Inflammatory macrophage (primary cell): ENCODE measurements around the gene TLN1.

Source experiments
- DNase-seq, 2 donors: peaks; one replicate each; pipeline ENCODE4 v3.0.0-alpha.2; 2020 to 2022

The TLN1 gene

DNA sequence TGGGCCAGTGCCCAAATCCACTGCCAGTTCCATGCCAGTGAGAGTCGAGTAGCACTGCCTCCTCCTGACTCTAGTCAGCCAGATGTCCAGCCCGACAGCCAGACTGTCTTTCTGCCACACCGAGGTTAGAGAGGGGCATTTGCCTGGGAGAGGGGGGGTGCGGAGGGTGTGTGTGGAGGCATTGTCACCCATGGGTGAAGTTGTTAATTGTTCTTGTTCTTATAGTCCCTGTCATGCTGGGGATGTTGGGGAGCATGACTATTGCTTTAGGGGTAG is 18.2 kb upstream of the TLN1 start:
- DNase-seq: no peak

DNA sequence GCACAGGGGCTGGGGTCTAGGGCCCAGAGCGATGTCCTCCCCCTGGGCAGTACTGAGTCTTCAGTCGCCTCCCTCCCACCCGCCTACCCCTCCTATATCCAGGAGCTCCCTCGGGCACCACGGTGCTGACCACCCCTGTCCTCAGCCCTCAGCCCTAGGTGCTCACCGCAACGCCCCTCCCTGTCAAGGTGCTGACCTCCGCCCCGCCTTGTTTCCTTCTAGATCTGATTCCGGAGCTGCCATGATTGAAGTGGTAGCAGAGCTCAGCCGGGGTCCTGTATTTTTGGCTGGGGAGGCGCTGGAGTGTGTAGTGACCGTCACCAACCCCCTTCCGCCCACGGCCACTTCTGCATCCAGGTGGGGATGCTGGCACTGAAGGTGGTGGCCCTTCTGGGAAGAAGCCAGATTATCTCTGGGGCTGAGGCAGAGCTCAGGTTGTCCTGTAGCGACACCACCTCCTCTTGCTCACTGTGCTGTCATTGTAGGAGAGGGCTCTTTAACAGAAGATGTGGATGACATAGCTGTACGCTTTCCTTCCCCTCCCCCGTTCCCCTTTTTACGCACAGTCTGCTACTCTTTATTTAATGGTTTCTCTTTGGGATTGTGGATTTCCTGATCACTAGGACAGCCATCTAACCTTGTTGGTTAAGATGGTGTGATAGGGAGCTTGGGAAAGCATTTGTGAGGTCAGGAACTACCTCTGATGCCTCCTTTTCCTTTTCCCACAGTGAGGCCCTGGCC is 17.7 kb upstream of the TLN1 start:
- peak in 1 of 2 donors; percentile 9 for DNase-seq

DNA sequence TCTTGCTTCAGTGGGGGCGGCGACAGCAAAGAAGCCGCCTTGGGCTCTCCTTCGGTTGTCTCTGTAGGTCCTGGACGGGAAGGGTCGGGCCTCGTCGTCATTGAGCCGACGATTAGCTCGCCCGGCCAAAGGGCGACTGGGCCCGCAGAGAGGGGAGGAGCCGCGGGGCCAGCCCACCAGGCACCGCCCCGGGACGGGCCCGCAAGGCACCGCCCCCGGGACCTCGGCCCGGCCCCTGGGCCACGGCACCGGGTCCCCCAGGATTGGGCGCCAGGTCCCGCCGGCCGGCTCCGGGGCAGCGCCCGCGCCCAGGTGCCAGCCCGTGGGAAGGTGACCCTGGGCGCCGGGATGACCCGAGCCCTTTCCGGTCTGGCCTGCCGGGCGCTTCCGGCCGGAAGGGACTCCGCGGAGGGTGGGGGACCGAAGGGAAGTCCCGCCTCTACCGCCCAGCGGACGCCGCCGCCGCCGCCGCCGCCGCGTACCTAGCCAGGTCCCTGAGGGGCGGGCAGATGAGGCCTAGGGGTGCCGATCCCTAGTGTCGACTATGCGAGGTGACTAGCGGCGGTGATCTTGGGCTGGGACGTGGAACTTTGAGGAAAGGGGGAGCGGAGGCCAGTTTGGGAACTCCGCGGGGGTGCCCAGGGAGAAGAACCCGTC is 17.0 kb upstream of the TLN1 start, which contains the start of the genes GBA2 and RGP1:
GBA2 (minus strand) TSS at position 371 of the 657 bp plus-strand sequence. CDS start 524 bp downstream, outside the sequence.
RGP1 (plus strand) TSS at position 430 of the 657 bp plus-strand sequence. CDS start 469 bp downstream, outside the sequence.
- DNase-seq: peak; percentile 70 to 83

DNA sequence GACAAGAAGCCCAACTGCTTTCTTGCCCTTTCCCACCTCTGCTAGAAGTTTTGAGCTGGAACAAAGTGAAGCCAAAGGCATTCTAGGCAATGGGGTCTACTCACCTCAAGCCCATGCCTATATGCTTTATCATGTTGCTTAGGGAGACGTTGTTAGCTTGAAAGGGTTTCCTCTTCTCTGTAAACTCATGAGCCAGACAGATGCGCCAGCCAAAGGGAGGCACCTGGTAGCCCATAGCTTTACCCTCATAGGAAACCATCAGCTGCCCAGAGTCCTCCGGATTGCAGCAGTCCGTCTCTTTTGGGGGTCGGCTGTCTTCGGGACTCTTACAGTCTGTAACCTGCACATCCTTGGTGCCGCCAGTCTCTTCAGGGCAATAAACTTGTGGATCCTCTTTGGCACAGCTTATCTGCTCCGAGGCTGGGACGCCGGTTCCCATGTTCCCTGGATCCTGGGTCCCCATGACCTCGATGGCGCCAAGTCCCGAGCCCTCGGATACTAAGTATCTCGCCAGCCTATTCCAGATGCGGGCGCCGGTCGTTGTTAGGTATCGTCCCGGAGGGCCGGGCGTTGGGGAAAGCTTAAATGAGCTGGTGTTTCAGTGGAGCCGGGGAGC is 16.4 kb upstream of the TLN1 start:
- DNase-seq: no peak

DNA sequence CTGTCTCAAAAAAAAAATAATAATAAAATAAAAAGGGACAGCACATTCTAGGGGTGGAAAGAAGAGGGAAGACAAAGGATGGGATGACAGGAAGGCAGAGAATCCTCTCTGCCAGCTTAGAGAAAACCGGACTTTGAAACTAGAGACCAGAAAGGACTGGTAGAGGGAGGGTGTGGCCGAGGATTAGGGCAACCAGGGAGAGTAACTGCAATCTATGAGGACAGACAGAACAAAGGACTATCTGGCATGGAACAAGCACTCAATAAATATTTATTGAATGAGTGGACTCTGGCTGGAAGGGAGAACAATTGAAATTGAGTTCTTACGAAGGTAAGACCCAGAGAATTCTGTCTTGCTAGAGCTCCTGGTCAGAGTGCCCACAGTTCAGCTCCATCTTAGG is 14.6 kb upstream of the TLN1 start:
- no peak for DNase-seq

DNA sequence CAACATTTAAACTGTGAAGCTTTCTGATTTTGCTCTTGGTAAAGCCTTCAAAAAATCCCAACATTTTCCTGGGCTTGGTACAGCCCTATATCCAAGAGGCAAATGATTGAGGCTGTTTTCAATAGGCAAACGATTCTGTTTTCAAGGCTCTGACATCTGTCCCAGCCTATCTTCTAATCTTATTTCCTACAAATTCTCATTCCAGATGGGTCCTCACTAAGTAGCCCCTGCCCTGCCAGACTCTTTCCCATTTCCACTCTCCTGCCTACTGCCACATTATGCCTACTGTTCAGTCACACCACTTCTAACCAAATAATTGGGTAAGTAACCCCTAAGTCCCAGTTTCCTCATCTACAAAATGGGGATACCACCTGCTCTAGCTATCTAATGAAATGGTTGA is 13.6 kb upstream of the TLN1 start:
- no peak for DNase-seq

DNA sequence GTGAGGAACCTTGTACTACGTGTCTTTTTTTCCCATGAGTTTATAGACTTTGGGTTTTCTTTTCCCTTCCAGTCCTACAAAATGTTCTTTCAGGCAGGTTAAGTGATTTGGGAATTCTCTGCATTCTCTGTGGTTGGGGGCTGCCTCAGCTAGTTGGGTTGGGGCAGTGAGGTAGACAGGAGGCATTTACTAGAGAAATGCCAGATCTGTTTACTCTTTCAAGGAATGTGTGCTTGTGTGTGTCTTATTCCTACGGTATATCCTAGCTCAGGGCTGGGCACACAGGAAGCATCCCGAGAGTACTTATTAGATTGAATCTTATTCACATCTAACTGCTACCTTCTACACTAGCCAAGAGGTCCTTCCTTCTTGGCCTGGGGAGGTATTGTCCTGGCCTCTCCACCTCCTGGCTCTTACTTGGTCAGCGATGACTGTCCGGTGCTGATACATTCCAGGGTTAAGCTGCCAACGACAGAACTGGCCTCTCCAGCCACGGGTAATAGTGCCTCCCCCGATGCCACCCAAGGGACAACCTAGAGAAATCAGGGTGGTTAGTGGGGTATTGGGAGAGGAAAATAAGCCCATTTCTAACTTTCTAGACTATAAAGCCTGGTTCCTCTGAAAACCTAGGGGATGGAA is 12.0 kb upstream of the TLN1 start:
- DNase-seq: no peak

DNA sequence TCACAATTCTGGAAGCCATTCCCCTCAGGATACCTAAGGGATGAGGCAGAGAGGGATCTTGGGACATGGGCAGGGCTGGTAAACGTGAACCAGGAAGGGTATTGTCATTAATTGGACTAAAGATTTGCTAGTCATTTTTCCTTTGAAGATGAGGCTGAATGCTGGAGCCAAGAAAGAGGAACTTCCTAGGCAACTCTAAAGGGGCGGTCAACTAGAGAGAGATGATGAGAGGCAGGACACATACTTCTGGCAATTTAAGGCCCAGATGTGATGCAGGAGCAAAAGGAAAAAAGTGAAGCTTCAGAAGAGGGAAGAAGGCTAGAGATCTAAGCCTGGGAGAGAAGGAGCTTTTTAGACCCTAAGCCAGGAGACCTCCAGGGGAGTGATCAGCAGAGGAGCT is 11.5 kb upstream of the TLN1 start:
- peak in 1 of 2 donors; percentile 23 for DNase-seq

DNA sequence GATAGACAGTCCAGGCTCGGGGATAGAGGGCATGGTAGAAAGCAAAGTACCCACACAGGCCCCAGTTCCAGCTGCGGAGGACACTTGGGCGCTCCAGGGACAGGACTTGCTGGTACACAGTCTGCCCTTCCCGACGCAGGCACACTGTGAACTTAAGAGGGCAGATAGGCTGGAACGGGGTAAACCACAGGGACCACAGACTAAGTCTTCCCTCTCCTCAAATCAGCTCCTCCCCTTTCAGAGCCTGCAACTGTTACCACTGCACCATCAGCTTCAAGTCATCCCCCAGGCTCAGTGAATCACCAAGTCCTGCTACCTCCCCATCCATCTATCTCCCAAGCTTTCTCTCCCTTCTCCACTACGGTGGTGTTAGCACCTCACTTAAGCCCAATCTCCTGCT is 9.7 kb upstream of the TLN1 start:
- no peak for DNase-seq

DNA sequence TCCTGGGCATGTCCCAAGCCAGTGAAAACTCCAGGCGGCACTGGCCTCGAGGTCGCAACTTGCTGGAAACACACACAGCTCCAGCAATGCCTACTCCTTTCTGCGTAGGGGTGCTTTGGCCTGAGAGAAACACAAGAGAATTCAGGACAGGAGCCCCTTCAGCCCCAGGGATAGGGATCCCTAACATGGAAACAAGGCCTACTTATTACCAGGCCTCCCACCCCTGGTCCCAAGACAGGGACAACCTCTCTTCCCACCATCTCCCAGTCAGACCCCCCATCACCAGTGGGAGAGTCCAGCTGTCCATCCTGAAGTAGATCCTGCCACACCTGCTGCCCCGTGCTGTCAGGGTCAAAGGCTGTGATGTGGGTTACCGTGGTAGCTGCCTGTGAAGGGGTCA is 8.2 kb upstream of the TLN1 start:
- no peak for DNase-seq

DNA sequence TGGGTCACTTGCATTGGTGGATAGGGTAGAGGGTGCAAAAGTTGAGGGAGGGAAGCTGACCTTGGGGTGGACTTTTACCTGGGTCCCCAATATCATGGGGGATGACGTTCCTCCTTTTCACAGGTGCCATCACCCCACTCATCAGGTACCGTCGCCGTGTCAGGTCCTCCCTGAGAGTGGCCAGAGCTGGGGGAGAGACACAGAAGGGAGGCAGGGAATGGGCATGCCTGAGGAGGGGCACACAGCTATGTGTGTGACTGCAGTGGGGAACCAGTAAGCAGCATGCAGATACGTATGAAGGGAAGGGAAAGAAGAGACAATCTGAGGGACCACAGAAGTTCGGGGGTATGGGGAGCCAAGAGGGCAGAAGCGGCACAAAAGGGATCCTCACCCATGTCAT is 6.9 kb upstream of the TLN1 start:
- DNase-seq: no peak

DNA sequence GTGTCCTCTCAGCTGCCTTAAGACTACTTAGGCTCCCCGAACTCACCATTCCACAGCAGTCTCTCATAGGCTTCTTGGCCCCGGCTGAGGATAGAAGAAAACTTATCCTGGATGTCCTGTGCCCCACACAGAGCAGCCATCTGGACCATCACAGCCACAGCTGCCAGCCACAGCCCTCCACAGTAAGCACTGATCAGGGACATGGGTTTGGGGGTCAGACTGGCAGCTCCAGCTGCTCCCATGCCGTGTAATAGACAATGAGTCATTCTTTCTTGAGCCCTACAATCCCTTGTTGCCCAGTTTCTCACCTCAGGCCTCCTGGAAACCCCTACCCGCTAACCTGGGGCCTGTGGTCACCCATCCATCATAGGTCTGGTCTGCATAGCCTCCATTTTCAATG is 6.2 kb upstream of the TLN1 start:
- DNase-seq: no peak

DNA sequence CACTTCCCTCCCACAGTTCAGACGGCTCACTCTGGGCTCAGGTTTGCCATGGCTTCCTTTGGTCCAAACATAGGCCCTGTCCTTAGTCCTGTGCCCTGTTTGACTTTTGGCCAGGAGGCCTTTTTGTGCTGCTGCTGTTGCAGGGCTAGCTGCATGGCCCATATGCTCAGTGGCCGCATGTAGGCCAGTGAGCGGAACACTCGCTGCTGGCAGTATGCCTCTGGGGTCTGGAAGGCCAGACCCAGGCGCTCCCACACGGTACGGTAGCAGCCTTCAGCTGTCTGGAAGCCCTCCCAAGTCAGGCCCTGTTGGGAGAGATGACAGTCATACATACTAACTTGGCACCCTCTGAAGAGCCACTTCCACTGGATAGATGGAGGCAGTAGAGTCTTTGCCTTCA is 5.1 kb upstream of the TLN1 start:
- no peak for DNase-seq

DNA sequence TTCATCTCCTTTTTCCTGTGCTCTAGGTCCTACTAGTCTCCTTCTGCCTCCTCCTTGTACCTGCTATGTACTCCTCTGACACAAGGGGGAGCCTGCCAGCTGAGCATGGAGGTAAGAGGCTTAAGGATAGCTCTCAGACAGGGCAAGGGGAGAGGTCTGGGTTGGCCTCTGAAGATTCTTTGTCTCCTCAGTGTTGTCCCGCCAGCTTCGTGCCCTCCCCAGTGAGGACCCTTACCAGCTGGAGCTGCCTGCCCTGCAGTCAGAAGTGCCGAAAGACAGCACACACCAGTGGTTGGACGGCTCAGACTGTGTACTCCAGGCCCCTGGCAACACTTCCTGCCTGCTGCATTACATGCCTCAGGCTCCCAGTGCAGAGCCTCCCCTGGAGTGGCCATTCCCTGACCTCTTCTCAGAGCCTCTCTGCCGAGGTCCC is 4.2 kb upstream of the TLN1 start:
- peak; percentile 62 to 69 for DNase-seq

DNA sequence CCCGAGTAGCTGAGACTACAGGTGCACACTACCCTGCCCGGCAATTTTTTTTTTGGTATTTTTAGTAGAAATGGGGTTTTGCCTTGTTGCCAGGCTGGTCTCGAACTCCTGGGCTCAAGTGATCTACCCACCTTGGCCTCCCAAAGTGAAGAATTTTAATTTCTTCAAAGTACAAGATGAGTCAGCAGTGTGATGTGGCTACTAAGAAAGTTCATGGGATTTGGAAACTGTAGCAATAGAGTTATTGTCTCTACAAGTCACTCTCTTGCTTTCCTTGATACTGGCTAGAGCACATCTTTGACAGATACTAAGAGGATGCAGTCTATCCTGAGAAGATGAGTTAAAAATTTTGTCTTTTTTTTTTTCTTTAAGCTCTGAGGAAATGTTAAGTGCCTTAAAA is 2.1 kb upstream of the TLN1 start:
- no peak for DNase-seq

DNA sequence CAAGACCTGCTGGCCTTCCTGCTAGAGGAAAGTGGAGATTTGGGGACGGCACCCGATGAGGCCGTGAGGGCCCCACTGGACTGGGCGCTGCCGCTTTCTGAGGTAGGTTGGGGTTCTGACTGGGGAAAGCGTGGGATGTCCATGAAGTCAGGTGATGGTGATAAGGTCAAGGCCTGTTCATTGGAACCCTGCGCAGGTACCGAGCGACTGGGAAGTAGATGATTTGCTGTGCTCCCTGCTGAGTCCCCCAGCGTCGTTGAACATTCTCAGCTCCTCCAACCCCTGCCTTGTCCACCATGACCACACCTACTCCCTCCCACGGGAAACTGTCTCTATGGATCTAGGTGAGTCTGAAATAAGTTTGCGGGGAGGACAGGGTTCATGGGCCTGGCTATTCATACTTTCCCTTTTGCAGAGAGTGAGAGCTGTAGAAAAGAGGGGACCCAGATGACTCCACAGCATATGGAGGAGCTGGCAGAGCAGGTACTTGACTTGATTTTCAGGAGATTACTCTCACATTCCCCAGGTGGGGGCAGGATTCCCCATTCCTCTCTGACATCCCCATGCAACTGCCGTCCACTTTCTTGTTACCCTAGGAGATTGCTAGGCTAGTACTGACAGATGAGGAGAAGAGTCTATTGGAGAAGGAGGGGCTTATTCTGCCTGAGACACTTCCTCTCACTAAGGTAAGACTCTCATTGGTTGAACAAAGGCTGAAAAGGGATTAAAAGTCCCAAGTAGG is 976 bp upstream of the TLN1 start:
- peak; percentile 22 to 36 for DNase-seq

DNA sequence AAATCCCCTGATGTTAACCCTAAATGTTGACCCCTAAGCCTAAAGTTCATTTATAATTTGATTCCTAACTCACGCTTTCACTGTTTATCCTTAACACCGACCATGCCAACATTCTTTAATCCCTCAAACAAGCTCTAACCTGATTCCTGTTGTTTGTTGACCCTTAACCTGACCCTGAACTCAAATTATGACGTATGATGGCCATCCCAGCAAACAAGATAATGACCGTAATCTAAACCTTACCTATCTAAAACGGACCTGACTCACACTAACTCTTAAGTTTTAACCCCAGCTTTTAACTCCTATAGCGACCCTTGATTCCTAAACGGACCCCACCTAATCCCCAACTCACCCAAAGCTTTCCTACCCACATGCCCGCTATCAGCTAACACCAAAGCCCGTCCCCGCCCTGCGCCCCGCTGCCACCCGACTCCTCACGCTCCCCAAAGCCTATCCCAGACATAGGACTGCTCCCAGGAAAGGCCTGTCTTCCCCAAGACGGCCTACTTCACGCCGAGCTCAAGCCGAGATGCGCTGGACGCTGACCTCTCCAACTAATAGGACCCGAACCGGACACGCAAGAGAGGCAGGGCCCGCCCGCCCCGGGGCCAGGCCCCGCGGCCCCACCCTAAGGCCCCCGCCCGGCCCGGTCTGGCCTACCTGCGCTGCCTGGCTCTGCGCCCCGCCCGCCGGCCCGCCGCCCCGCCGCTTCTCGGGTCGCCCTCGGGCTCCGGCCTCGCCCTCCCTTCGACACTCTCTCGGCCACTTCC is 395 bp downstream of the TLN1 start:
- no peak for DNase-seq

DNA sequence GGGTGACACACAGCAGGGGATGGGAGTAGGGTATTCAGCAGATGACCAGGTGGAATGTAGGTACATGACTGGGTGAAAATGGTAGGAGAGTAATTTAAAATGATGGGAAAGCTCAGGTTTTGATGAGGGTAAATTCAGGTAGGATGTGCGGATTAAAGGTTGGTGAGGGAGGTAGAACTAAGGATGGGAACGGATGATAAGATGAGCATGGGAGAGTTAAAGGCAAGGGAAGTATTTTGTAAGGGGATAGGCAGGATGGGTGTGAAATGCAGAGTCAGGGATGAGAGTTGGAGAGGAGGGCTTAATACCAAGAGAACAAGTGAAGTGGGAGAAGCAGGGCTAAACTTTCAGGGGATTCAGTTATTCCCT is 1.5 kb downstream of the TLN1 start:
- DNase-seq: no peak

DNA sequence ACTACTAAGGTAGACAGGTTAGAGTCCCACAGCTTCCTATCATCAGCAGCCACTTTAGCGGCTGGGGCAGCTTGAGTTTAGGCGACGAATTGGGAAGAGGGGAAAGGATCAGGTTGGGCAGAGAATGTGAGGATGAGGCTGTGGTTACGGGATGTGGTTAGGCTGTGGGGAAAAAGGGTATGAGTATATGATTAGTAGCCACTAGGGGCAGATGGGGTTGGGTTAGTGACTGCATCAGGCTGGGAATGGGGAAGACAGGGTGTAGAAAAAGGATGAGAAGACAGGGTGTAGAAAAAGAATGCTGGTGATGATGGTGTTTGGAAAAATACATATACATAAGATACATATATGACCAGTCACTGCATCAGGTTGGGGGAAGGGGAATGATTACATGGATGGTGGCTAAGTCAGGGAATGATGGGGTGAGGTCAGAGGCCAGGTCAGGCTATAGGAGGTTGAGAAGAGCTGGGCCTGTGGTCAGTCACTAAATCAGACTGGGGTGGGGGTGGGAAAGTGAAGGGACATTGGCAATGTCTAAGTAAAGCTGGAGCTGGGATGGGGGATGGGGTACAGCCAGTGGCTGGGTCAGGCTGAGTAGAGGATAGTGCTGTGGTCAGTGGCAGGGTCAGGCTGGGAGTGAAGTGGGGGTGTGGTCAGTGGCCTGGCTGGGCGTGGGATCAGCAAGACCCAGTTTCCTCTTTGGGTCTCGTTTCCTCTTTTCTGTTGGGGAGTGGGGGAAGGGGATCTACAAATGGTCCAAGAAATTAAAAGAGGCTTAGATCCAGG is 2.1 kb downstream of the TLN1 start:
- peak; percentile 84 to 88 for DNase-seq

DNA sequence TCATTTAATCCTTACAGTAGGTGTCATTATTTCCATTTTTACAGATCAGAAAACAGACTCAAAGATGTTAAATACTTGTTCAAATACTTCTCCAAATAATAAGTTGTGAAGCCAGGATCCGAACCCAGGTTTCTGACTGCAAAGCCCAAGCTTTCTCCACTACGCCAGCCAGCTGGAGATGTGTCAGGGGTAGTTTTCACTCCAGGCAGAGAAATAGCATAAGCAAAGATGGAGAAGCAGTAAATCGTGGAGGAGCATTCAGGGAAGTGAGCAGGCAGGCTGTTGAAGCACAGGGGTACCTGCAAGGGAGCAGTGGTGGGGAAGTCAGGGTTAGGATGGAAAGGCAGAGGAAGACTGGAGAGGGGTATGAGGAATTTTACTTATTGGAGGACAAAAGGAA is 2.9 kb downstream of the TLN1 start:
- DNase-seq: no peak
